ENCODE measurements around the gene BORCS6.

GRCh38 chr17:8141045-8141444 lies 48.9 kb downstream of the BORCS6 start:
- TF ChIP-seq USF2 (IDR thresholded peaks at IDR 0.05; ENCODE audit: low read depth, low read length) (no peak), CTCF (conservative IDR thresholded peaks at IDR 0.05; ENCODE audit: low read depth, low read length) (no peak), POLR2A (IDR thresholded peaks at IDR 0.05; ENCODE audit: low read depth, low read length) (no peak; the same call in 1 of the 2 replicates)

Data from IMR-90 (cell line).